GM23338 (cell line): Measurements from ENCODE around the gene TBL3. TPM values are rescaled to one million over a fixed set of nuclear protein-coding genes. Genes with fewer than 3 reads are reported as not detected.
"Not testable (repeated sequence)": the region's sequence is repeated elsewhere in the genome, so short reads cannot be mapped to it uniquely, and the experiment has no call there.

Experiments
- ATAC-seq: fragments of 200-7000 bp; cut with Tn5 transposase; 3 replicates; pipeline ENCODE4 v1.9.1; 2020
- DNase-seq: peaks from one replicate; pipeline ENCODE4 v3.0.0-alpha.2; 2015; ENCODE audit warnings: low spot score
- H2AFZ ChIP-seq: fragments of 200-600 bp; sonication (generic); 2 replicates; pipeline ENCODE4 v1.8.0; 2016; ENCODE audit warnings: antibody characterized with exemption, mild to moderate bottlenecking, moderate library complexity
- H3F3A ChIP-seq: fragments of 200-600 bp; sonication (generic); replicated peaks from 2 replicates; pipeline ENCODE4 v1.8.0; 2017; ENCODE audit warnings: antibody characterized with exemption, mixed run types, low read depth
- H3K27ac ChIP-seq: fragments of 200-600 bp; sonication (generic); 2 replicates; pipeline ENCODE4 v1.6.1; 2016; ENCODE audit warnings: low read depth
- H3K27me3 ChIP-seq: fragments of 200-600 bp; sonication (generic); 2 replicates; pipeline ENCODE4 v1.8.0; 2016; ENCODE audit warnings: mild to moderate bottlenecking, mixed run types, moderate library complexity; ENCODE audit not compliant: insufficient read depth
- H3K36me3 ChIP-seq: fragments of 200-600 bp; sonication (generic); 2 replicates; pipeline ENCODE4 v1.8.0; 2016; ENCODE audit warnings: mild to moderate bottlenecking; ENCODE audit not compliant: insufficient read depth
- H3K4me1 ChIP-seq: fragments of 200-600 bp; sonication (generic); 2 replicates; pipeline ENCODE4 v1.8.0; 2016; ENCODE audit warnings: mild to moderate bottlenecking, moderate library complexity; ENCODE audit not compliant: insufficient read depth
- H3K4me2 ChIP-seq: fragments of 200-600 bp; sonication (generic); 2 replicates; pipeline ENCODE4 v1.7.1; 2017; ENCODE audit warnings: mixed run types
- H3K4me3 ChIP-seq: fragments of 200-600 bp; sonication (generic); 2 replicates; pipeline ENCODE4 v1.6.1; 2016; ENCODE audit warnings: mixed run types
- H3K79me2 ChIP-seq: fragments of 200-600 bp; sonication (generic); replicated peaks from 2 replicates; pipeline ENCODE4 v1.8.0; 2017; ENCODE audit warnings: mild to moderate bottlenecking; ENCODE audit not compliant: insufficient read depth
- H3K9me2 ChIP-seq: fragments of 200-600 bp; sonication (generic); 2 replicates; pipeline ENCODE4 v1.8.0; 2017; ENCODE audit not compliant: insufficient read depth
- H4K20me1 ChIP-seq: fragments of 200-600 bp; sonication (generic); replicated peaks from 2 replicates; pipeline ENCODE4 v1.8.0; 2017; ENCODE audit warnings: mild to moderate bottlenecking; ENCODE audit not compliant: insufficient read depth
- H3K27ac Mint-ChIP-seq: 2 replicates; pipeline ENCODE4 v1.8.0; 2020; ENCODE audit warnings: inconsistent platforms, mild to moderate bottlenecking, moderate library complexity, mixed read lengths
- H3K27me3 Mint-ChIP-seq: 3 replicates; pipeline ENCODE4 v1.8.0; 2022; ENCODE audit warnings: low read depth, mild to moderate bottlenecking, moderate library complexity, mixed read lengths, inconsistent platforms; ENCODE audit not compliant: insufficient read depth, poor library complexity
- H3K36me3 Mint-ChIP-seq: 3 replicates; pipeline ENCODE4 v1.8.0; 2021; ENCODE audit warnings: low read depth, mild to moderate bottlenecking, inconsistent platforms, moderate library complexity, mixed read lengths
- H3K4me1 Mint-ChIP-seq: 3 replicates; pipeline ENCODE4 v1.8.0; 2020; ENCODE audit warnings: mild to moderate bottlenecking, inconsistent platforms, mixed read lengths
- H3K4me3 Mint-ChIP-seq: 3 replicates; pipeline ENCODE4 v1.8.0; 2021; ENCODE audit warnings: moderate library complexity, mild to moderate bottlenecking, inconsistent platforms, mixed read lengths
- H3K9me3 Mint-ChIP-seq: 3 replicates; pipeline ENCODE4 v1.8.0; 2020; ENCODE audit warnings: moderate library complexity, mild to moderate bottlenecking, inconsistent platforms, mixed read lengths
- CREB1 ChIP-seq: fragments of 250-450 bp; sonication (Bioruptor Pico); IDR thresholded peaks from 2 replicates; pipeline ENCODE4 v1.5.0; 2020; ENCODE audit warnings: low read depth, mild to moderate bottlenecking, moderate library complexity
- CTCF ChIP-seq, 2 experiments: fragments of 200-600 bp in 1 of 2; sonication (generic) in 1 of 2; conservative IDR thresholded peaks; 2 replicates each; pipeline versions ENCODE4 v1.5.1 to v1.6.1; 2016 to 2017; ENCODE audit warnings: antibody characterized with exemption in 2 of 2, low read depth in 2 of 2, mild to moderate bottlenecking in 2 of 2, moderate library complexity in 1 of 2
- ETS1 ChIP-seq: IDR thresholded peaks from 2 replicates; pipeline ENCODE4 v1.6.1; 2016; ENCODE audit warnings: antibody characterized with exemption
- EZH2 ChIP-seq: fragments of 200-600 bp; sonication (generic); IDR thresholded peaks from one replicate; pipeline ENCODE4 v1.8.0; 2017; ENCODE audit warnings: antibody characterized with exemption, mild to moderate bottlenecking, low read depth; ENCODE audit not compliant: unreplicated experiment
- EZH2phosphoT487 ChIP-seq: fragments of 200-600 bp; sonication (generic); IDR thresholded peaks from one replicate; pipeline ENCODE4 v1.8.1; 2018; ENCODE audit warnings: antibody characterized with exemption; ENCODE audit not compliant: unreplicated experiment
- JUNB ChIP-seq: IDR thresholded peaks from one replicate; pipeline ENCODE4 v1.6.1; 2016; ENCODE audit warnings: antibody characterized with exemption; ENCODE audit not compliant: unreplicated experiment
- NANOG ChIP-seq: IDR thresholded peaks from 2 replicates; pipeline ENCODE4 v1.6.1; 2016; ENCODE audit warnings: antibody characterized with exemption, borderline replicate concordance
- POLR2AphosphoS5 ChIP-seq: IDR thresholded peaks from 2 replicates; pipeline ENCODE4 v1.6.1; 2016; ENCODE audit warnings: antibody characterized with exemption, low read depth
- REST ChIP-seq: IDR thresholded peaks from one replicate; pipeline ENCODE4 v1.6.1; 2018; ENCODE audit warnings: antibody characterized with exemption; ENCODE audit not compliant: unreplicated experiment
- STAT1 ChIP-seq: IDR thresholded peaks from one replicate; pipeline ENCODE4 v1.6.1; 2016; ENCODE audit warnings: antibody characterized with exemption; ENCODE audit not compliant: unreplicated experiment
- ZNF114 ChIP-seq: fragments of 250-450 bp; sonication (Bioruptor Pico); IDR thresholded peaks from 2 replicates; pipeline ENCODE4 v1.5.0; 2020; ENCODE audit warnings: mild to moderate bottlenecking, moderate library complexity
- polyA plus RNA-seq: library from polyadenylated mRNA; unstranded; fragments of >200 nt; fragmentation: Nextera tagmentation; extraction: Ambion mirVana; gene quantifications from 2 replicates; pipeline ENCODE4 v1.2.1, GENCODE V29; 2016
- total RNA-seq: library from RNA; depleted of rRNA; stranded (reverse); fragments of >200 nt; shearing (Covaris generic); gene quantifications from 2 replicates; pipeline ENCODE4 v1.2.3, GENCODE V29; 2014

TBL3 gene
- total and polyA plus RNA-seq, 2 experiments from 2014 or later: 67.0 to 157 TPM

- Mint-ChIP-seq H3K4me3 (no peak overlapping the region), H3K36me3 (no peaks in the 10 kb centered on the region), H3K9me3 (no peaks in the 10 kb centered on the region), H3K27me3 (peaks cover 3% of the 10 kb centered on the region), H3K27ac (no peak overlapping the region), H3K4me1 (no peaks in the 10 kb centered on the region; the same call in 2 of the 3 replicates)
- H3K9me2 ChIP-seq: no peaks in the 10 kb centered on the region
- ATAC-seq (no peak), DNase-seq (no peak)
- H3K27me3 ChIP-seq: no peaks in the 10 kb centered on the region
- no peak overlapping the region for H3K27ac ChIP-seq
- no peaks in the 10 kb centered on the region for H3F3A ChIP-seq
- no peak overlapping the region for H3K4me3 ChIP-seq
- TF ChIP-seq POLR2AphosphoS5: no peak
- no peaks in the 10 kb centered on the region for H4K20me1 ChIP-seq
- H3K4me2 ChIP-seq: no peak overlapping the region
- no peaks in the 10 kb centered on the region for H3K4me1 ChIP-seq
- no peaks in the 10 kb centered on the region for H3K36me3 ChIP-seq
- no peak overlapping the region for H2AFZ ChIP-seq
- no peaks in the 10 kb centered on the region for H3K79me2 ChIP-seq
Measured at GRCh38 chr16:1950559-1950958, 21.3 kb upstream of the TBL3 start.

- H4K20me1 ChIP-seq: no peaks in the 10 kb centered on the region
- H3K27me3 Mint-ChIP-seq: peaks cover 6% of the 10 kb centered on the region
- H3K27ac Mint-ChIP-seq: no peak overlapping the region
- no peaks in the 10 kb centered on the region for H3K36me3 ChIP-seq
- TF ChIP-seq ZNF114 (CRISPR knock-in tag): no peak
- TF ChIP-seq STAT1: no peak
- no peak for TF ChIP-seq ETS1
- TF ChIP-seq NANOG: no peak
- no peak for TF ChIP-seq CREB1 (CRISPR knock-in tag)
- TF ChIP-seq JUNB: no peak
- TF ChIP-seq CTCF (conservative IDR thresholded peaks at IDR 0.05; ENCODE audit: low read depth in 2 of 2): no peak
- TF ChIP-seq REST: no peak
- TF ChIP-seq EZH2phosphoT487: no peak
- no peak for TF ChIP-seq POLR2AphosphoS5
- TF ChIP-seq EZH2: no peak
- no peaks in the 10 kb centered on the region for H3K36me3 Mint-ChIP-seq
- ATAC-seq (no peak), DNase-seq (no peak)
- no peak overlapping the region for H3K4me3 ChIP-seq
- H3F3A ChIP-seq: peaks cover 7% of the 10 kb centered on the region
- no peak overlapping the region for H3K4me3 Mint-ChIP-seq
- H3K4me1 Mint-ChIP-seq: no peaks in the 10 kb centered on the region; the same call in 2 of the 3 replicates
- no peak overlapping the region for H3K4me2 ChIP-seq
- no peaks in the 10 kb centered on the region for H3K79me2 ChIP-seq
- no peaks in the 10 kb centered on the region for H3K9me3 Mint-ChIP-seq
- no peak overlapping the region for H2AFZ ChIP-seq
- H3K4me1 ChIP-seq: no peaks in the 10 kb centered on the region; the same call in 1 of the 2 replicates
- no peaks in the 10 kb centered on the region for H3K9me2 ChIP-seq
- H3K27me3 ChIP-seq: no peaks in the 10 kb centered on the region
- H3K27ac ChIP-seq: no peak overlapping the region
Measured at GRCh38 chr16:1953734-1954133, 18.1 kb upstream of the TBL3 start.

GRCh38 chr16:1957434-1958142 lies 14.3 kb upstream of the TBL3 start:
- not testable (repeated sequence) for H3K9me3 Mint-ChIP-seq, H3K4me2 ChIP-seq, DNase-seq, ATAC-seq, H4K20me1 ChIP-seq, H3K36me3 ChIP-seq, H2AFZ ChIP-seq, H3K4me3 Mint-ChIP-seq, H3K27ac Mint-ChIP-seq, H3K27ac ChIP-seq, H3K27me3 ChIP-seq, H3K9me2 ChIP-seq
- peaks cover 36% of the 10 kb centered on the region for H3K27me3 Mint-ChIP-seq
- Histone ChIP-seq H3F3A (peaks cover 33% of the 10 kb centered on the region), H3K79me2 (peaks cover 13% of the 10 kb centered on the region), H3K4me1 (peaks cover 20% of the 10 kb centered on the region; the same call in 1 of the 2 replicates), H3K4me3 (peak overlapping the region; percentile 89; the same call in 1 of the 2 replicates)
- H3K36me3 Mint-ChIP-seq: peaks cover 24% of the 10 kb centered on the region
- peaks cover 22% of the 10 kb centered on the region for H3K4me1 Mint-ChIP-seq
